RWPE2 (cell line): ENCODE results near the gene SEC11A.
A peak's percentile ranks its signal among the peaks of the same experiment; 100 is the strongest.

Experiments used
- ATAC-seq: fragments of 200-7000 bp; cut with Tn5 transposase; 3 replicates; pipeline ENCODE4 v1.9.1; 2021; ENCODE audit warnings: low read depth
- DNase-seq: peaks from one replicate; pipeline ENCODE4 v3.0.0-alpha.2; 2020; ENCODE audit warnings: low spot score
- H3K27ac ChIP-seq: fragments of 450-650 bp; 2 replicates; pipeline ENCODE4 v1.5.1; 2017; ENCODE audit warnings: mild to moderate bottlenecking; ENCODE audit not compliant: poor library complexity, severe bottlenecking
- H3K27me3 ChIP-seq: fragments of 250-450 bp; sonication (Bioruptor Pico); 2 replicates; pipeline ENCODE4 v1.5.1; 2021; ENCODE audit warnings: mild to moderate bottlenecking, moderate library complexity; ENCODE audit not compliant: insufficient read depth, poor library complexity, severe bottlenecking
- H3K36me3 ChIP-seq: fragments of 250-450 bp; sonication (Bioruptor Pico); 2 replicates; pipeline ENCODE4 v1.5.1; 2020; ENCODE audit warnings: low read depth, mild to moderate bottlenecking, moderate library complexity
- H3K4me1 ChIP-seq: fragments of 250-450 bp; sonication (Bioruptor Pico); 2 replicates; pipeline ENCODE4 v1.5.1; 2021; ENCODE audit warnings: mild to moderate bottlenecking, moderate library complexity; ENCODE audit not compliant: insufficient read depth, poor library complexity, severe bottlenecking
- H3K4me3 ChIP-seq: fragments of 250-450 bp; sonication (Bioruptor Pico); 2 replicates; pipeline ENCODE4 v1.5.1; 2021; ENCODE audit warnings: mild to moderate bottlenecking, moderate library complexity; ENCODE audit not compliant: severe bottlenecking
- H3K9me3 ChIP-seq: fragments of 250-450 bp; sonication (Bioruptor Pico); 2 replicates; pipeline ENCODE4 v1.5.1; 2021; ENCODE audit warnings: mild to moderate bottlenecking, moderate library complexity; ENCODE audit not compliant: severe bottlenecking
- CTCF ChIP-seq: fragments of 450-650 bp; IDR thresholded peaks from one replicate; pipeline ENCODE4 v1.5.1; 2017; ENCODE audit warnings: mild to moderate bottlenecking, moderate library complexity; ENCODE audit not compliant: poor library complexity, severe bottlenecking

SEC11A gene

GRCh38 chr15:84658788-84659411, 57.0 kb downstream of the SEC11A start:
- ATAC-seq = no peak
- Histone ChIP-seq H3K4me1 (peaks cover 3% of the 10 kb centered on the region), H3K9me3 (no peaks in the 10 kb centered on the region), H3K36me3 (no peaks in the 10 kb centered on the region), H3K27ac (peak overlapping the region; percentile 50), H3K27me3 (no peaks in the 10 kb centered on the region), H3K4me3 (peak overlapping the region; percentile 44)
- no peak for DNase-seq
- no peak for TF ChIP-seq CTCF

- H3K9me3 ChIP-seq = no peaks in the 10 kb centered on the region
- H3K36me3 ChIP-seq = peaks cover 3% of the 10 kb centered on the region
- TF ChIP-seq CTCF = peak; percentile 83
- peak; percentile 66 for ATAC-seq
- peak within 1 kb of the TSS; percentile 44 for H3K4me3 ChIP-seq
- H3K4me1 ChIP-seq = peaks cover 5% of the 10 kb centered on the region
- no peaks in the 10 kb centered on the region for H3K27me3 ChIP-seq
- peak; percentile 89 for DNase-seq
- H3K27ac ChIP-seq = peak within 1 kb of the TSS; percentile 50
These were observed 57.7 kb downstream of the SEC11A start, which contains the start of gene NMB for GRCh38 chr15:84658080-84658787. Gene NMB, minus strand, starts transcription at chr15:84658199. Its CDS starts 47 bp downstream, at chr15:84658152.

- Histone ChIP-seq H3K27me3 (no peaks in the 10 kb centered on the region), H3K4me1 (peaks cover 8% of the 10 kb centered on the region), H3K27ac (peak overlapping the region; percentile 50), H3K4me3 (peak overlapping the region; percentile 44), H3K9me3 (no peaks in the 10 kb centered on the region), H3K36me3 (peaks cover 8% of the 10 kb centered on the region)
- no peak for TF ChIP-seq CTCF
- ATAC-seq = no peak
- no peak for DNase-seq
These were observed 58.2 kb downstream of the SEC11A start for GRCh38 chr15:84657748-84658079.

GRCh38 chr15:84656972-84657371, 59.0 kb downstream of the SEC11A start:
- Histone ChIP-seq H3K4me1 (peaks cover 8% of the 10 kb centered on the region), H3K36me3 (peaks cover 16% of the 10 kb centered on the region), H3K9me3 (no peaks in the 10 kb centered on the region), H3K4me3 (no peak overlapping the region), H3K27me3 (no peaks in the 10 kb centered on the region), H3K27ac (no peak overlapping the region)
- no peak for ATAC-seq
- no peak for TF ChIP-seq CTCF
- DNase-seq = no peak
